ENCODE results near the gene UBE2D3.

The UBE2D3 gene

DNA sequence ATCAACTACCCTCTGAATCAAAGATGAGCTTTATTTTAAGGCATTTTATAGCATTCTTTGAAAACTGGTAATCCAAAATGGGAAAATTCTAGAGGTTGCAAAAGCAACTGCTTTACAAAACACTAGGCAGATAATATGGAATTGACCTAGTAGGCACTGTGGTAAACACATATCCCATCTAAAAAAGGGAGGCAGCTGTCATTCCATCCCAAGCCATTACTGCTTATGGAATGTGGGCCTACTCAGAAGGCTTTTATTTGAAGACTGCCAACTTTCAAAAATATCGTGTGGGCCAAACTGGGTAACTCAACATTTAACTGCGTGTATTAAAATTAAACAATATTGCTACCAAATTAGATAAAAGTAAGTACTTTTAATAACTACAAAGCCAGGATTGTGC, 19.3 kb downstream of the UBE2D3 start:
- POLR2A ChIA-PET, result no interaction called here

DNA sequence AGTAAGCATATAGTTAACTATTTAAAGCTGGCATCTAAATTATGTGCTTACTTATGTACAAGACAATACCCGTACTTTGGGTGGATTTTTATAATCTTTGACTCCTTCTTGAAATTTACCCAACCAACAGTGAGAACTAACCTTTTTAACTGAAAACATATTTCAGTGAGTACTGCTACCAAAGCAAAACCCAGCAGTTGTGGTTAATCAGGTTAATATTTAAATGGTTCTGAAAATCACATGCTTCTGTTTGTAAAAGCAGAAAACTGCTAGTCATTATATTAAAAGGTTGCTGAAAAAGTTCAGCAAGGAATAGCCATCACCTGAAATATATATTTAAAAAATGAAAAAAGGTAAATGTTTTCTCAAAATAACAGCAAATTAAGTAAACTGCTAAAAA, 20.0 kb downstream of the UBE2D3 start:
- CTCF ChIA-PET, result no interaction called here
- POLR2A ChIA-PET, result no interaction called here
- TF ChIP-seq HDGF (IDR thresholded peaks at IDR 0.05; ENCODE audit: borderline replicate concordance), result no peak
- TF ChIP-seq SUZ12 (IDR thresholded peaks at IDR 0.05), result no peak
- TF ChIP-seq FOXM1 (IDR thresholded peaks at IDR 0.05; ENCODE audit: borderline replicate concordance), result no peak
- no peak for TF ChIP-seq NFRKB (IDR thresholded peaks at IDR 0.05)
- no peak for TF ChIP-seq ARNT (IDR thresholded peaks at IDR 0.05)
- TF ChIP-seq FOXK2 (IDR thresholded peaks at IDR 0.05), result no peak
- TF ChIP-seq L3MBTL2 (conservative IDR thresholded peaks at IDR 0.05), result no peak
- no peak for TF ChIP-seq ZNF384 (IDR thresholded peaks at IDR 0.05)
- no peak for TF ChIP-seq SP1 (IDR thresholded peaks at IDR 0.05)
- TF ChIP-seq, protein P1, sequence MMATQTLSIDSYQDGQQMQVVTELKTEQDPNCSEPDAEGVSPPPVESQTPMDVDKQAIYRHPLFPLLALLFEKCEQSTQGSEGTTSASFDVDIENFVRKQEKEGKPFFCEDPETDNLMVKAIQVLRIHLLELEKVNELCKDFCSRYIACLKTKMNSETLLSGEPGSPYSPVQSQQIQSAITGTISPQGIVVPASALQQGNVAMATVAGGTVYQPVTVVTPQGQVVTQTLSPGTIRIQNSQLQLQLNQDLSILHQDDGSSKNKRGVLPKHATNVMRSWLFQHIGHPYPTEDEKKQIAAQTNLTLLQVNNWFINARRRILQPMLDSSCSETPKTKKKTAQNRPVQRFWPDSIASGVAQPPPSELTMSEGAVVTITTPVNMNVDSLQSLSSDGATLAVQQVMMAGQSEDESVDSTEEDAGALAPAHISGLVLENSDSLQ (IDR thresholded peaks at IDR 0.05), result no peak
- no peak for TF ChIP-seq TARDBP (IDR thresholded peaks at IDR 0.05)
- no peak for TF ChIP-seq LEF1 (IDR thresholded peaks at IDR 0.05; ENCODE audit: borderline replicate concordance)
- no peak for TF ChIP-seq CTBP1 (IDR thresholded peaks at IDR 0.05; ENCODE audit: borderline replicate concordance)
- no peak for DNase-seq (ENCODE audit: extremely low spot score)

More for the DNA sequence above, 19.3 kb downstream of the UBE2D3 start:
- no peak for DNase-seq (ENCODE audit: extremely low spot score)
- TF ChIP-seq NFRKB (IDR thresholded peaks at IDR 0.05), result no peak
- TF ChIP-seq BHLHE40 (IDR thresholded peaks at IDR 0.05; ENCODE audit: borderline replicate concordance), result no peak
- TF ChIP-seq FOXK2 (IDR thresholded peaks at IDR 0.05), result no peak
- no peak for TF ChIP-seq LEF1 (IDR thresholded peaks at IDR 0.05; ENCODE audit: borderline replicate concordance)
- TF ChIP-seq FOXA1 (IDR thresholded peaks at IDR 0.05), result no peak
- no peak for TF ChIP-seq CTBP1 (IDR thresholded peaks at IDR 0.05; ENCODE audit: borderline replicate concordance)
- no peak for TF ChIP-seq HDGF (IDR thresholded peaks at IDR 0.05; ENCODE audit: borderline replicate concordance)
- TF ChIP-seq L3MBTL2 (conservative IDR thresholded peaks at IDR 0.05), result no peak
- TF ChIP-seq ELF4 (IDR thresholded peaks at IDR 0.05), result no peak
- no peak for TF ChIP-seq TARDBP (IDR thresholded peaks at IDR 0.05)
- TF ChIP-seq, protein P1 (IDR thresholded peaks at IDR 0.05), result no peak
- TF ChIP-seq SUZ12 (IDR thresholded peaks at IDR 0.05), result no peak
- CTCF ChIA-PET, result no interaction called here

DNA sequence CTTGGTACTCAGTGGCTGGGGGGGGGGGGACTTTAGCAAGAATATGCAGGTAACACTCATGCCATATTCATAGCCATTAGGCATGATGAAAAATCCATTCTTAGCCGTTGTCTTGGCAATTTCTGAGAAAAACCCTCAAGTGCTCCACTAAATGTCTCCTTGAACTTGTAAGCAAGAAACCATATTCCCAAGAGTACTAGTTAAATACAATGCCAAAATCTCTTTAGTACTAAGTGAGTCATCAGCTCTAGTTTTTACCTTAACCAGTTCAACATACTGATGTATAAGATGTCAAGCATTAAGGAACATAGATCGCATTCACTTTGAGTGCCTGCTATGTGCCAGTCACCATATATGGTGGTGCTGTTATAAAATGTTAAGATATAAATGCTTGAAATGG, 27.5 kb downstream of the UBE2D3 start:
- POLR2A ChIA-PET, result no interaction called here
- DNase-seq (ENCODE audit: extremely low spot score), result no peak
- CTCF ChIA-PET, result no interaction called here
- TF ChIP-seq FOXA1 (IDR thresholded peaks at IDR 0.05) (no peak), NFRKB (IDR thresholded peaks at IDR 0.05) (no peak), LEF1 (IDR thresholded peaks at IDR 0.05; ENCODE audit: borderline replicate concordance) (no peak), L3MBTL2 (conservative IDR thresholded peaks at IDR 0.05) (no peak), FOXM1 (IDR thresholded peaks at IDR 0.05; ENCODE audit: borderline replicate concordance) (no peak), SUZ12 (IDR thresholded peaks at IDR 0.05) (no peak), HDGF (IDR thresholded peaks at IDR 0.05; ENCODE audit: borderline replicate concordance) (no peak), BHLHE40 (IDR thresholded peaks at IDR 0.05; ENCODE audit: borderline replicate concordance) (no peak), TARDBP (IDR thresholded peaks at IDR 0.05) (no peak), CTBP1 (IDR thresholded peaks at IDR 0.05; ENCODE audit: borderline replicate concordance) (no peak), ELF4 (IDR thresholded peaks at IDR 0.05) (no peak), SP1 (IDR thresholded peaks at IDR 0.05) (no peak), ZNF384 (IDR thresholded peaks at IDR 0.05) (no peak), FOXK2 (IDR thresholded peaks at IDR 0.05) (no peak), ARNT (IDR thresholded peaks at IDR 0.05) (no peak)
- TF ChIP-seq, protein P1 (IDR thresholded peaks at IDR 0.05), result no peak

DNA sequence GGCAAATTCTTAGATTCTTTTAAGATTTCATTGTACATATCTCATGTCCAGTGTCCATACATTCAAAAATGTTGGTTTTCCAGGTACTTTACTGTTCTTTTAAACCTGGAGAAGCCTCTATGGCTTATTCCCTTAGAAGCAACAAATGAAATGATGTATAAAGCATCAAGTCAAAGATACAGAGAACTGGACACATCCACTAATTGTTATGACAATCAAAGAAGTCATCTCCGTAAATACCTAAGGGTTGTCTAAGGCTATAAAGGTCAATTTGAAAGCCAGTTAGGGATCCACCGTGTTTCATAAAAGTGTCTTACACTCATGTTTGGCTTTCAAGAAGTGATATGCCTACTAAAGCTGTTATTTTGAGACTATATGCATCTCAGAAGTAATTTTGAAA, 32.4 kb downstream of the UBE2D3 start:
- POLR2A ChIA-PET, result interaction anchor here (1.5 kb wide), 1 partner anchor 74 kb away, joined by 4 read pairs; the partner anchor contains the start of gene CISD2
- CTCF ChIA-PET, result no interaction called here
- DNase-seq (ENCODE audit: extremely low spot score), result no peak
- TF ChIP-seq ZNF384 (IDR thresholded peaks at IDR 0.05), result no peak
- no peak for TF ChIP-seq SUZ12 (IDR thresholded peaks at IDR 0.05)
- no peak for TF ChIP-seq L3MBTL2 (conservative IDR thresholded peaks at IDR 0.05)
- no peak for TF ChIP-seq BHLHE40 (IDR thresholded peaks at IDR 0.05; ENCODE audit: borderline replicate concordance)
- TF ChIP-seq ARNT (IDR thresholded peaks at IDR 0.05), result no peak
- no peak for TF ChIP-seq FOXK2 (IDR thresholded peaks at IDR 0.05)
- TF ChIP-seq FOXM1 (IDR thresholded peaks at IDR 0.05; ENCODE audit: borderline replicate concordance), result no peak
- TF ChIP-seq TARDBP (IDR thresholded peaks at IDR 0.05), result no peak
- no peak for TF ChIP-seq ELF4 (IDR thresholded peaks at IDR 0.05)
- TF ChIP-seq, protein P1 (IDR thresholded peaks at IDR 0.05), result no peak
- TF ChIP-seq NFRKB (IDR thresholded peaks at IDR 0.05), result no peak
- no peak for TF ChIP-seq LEF1 (IDR thresholded peaks at IDR 0.05; ENCODE audit: borderline replicate concordance)
- TF ChIP-seq CTBP1 (IDR thresholded peaks at IDR 0.05; ENCODE audit: borderline replicate concordance), result no peak
- no peak for TF ChIP-seq SP1 (IDR thresholded peaks at IDR 0.05)
- no peak for TF ChIP-seq FOXA1 (IDR thresholded peaks at IDR 0.05)

DNA sequence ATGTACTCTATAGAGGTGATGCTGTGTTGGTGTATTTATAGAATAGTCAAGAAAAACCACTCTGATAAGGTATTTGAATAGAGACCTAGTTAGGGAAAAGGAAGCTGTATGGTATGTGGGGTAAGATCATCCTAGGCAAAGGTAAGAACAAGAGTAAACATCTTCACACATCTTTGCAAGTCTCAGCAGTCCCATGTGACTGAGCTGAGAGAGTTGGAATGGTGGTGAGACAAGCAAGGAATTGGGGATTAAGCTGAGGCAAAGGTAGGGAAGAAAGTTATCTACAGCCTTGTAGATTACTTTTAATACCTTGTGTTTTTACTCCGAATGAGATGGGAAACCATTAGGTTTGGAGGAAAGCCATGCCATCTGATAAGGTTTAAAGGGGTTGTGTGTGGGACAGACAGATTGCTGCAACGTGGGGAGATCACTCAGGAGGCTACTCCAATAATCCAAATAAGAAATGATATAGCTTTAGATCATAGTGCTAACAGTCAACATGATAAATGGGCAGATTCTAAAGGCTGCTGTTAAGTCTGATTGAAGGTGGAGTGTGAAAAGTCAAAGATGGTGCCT, 34.9 kb downstream of the UBE2D3 start:
- ChIA-PET POLR2A (no interaction called here), CTCF (no interaction called here)
- DNase-seq (ENCODE audit: extremely low spot score), result no peak
- TF ChIP-seq HDGF (IDR thresholded peaks at IDR 0.05; ENCODE audit: borderline replicate concordance), result no peak
- no peak for TF ChIP-seq ZNF384 (IDR thresholded peaks at IDR 0.05)
- no peak for TF ChIP-seq L3MBTL2 (conservative IDR thresholded peaks at IDR 0.05)
- no peak for TF ChIP-seq TARDBP (IDR thresholded peaks at IDR 0.05)
- no peak for TF ChIP-seq LEF1 (IDR thresholded peaks at IDR 0.05; ENCODE audit: borderline replicate concordance)
- no peak for TF ChIP-seq FOXM1 (IDR thresholded peaks at IDR 0.05; ENCODE audit: borderline replicate concordance)
- TF ChIP-seq BHLHE40 (IDR thresholded peaks at IDR 0.05; ENCODE audit: borderline replicate concordance), result no peak
- TF ChIP-seq ARNT (IDR thresholded peaks at IDR 0.05), result no peak
- TF ChIP-seq FOXA1 (IDR thresholded peaks at IDR 0.05), result no peak
- no peak for TF ChIP-seq CTBP1 (IDR thresholded peaks at IDR 0.05; ENCODE audit: borderline replicate concordance)
- TF ChIP-seq ELF4 (IDR thresholded peaks at IDR 0.05), result no peak
- no peak for TF ChIP-seq SUZ12 (IDR thresholded peaks at IDR 0.05)
- no peak for TF ChIP-seq FOXK2 (IDR thresholded peaks at IDR 0.05)
- TF ChIP-seq, protein P1 (IDR thresholded peaks at IDR 0.05), result no peak

Measured in HEK293T (cell line).